Right lobe of liver (tissue), 6 donors: ENCODE measurements around the gene TTLL10. TPM values are rescaled to one million over a fixed set of nuclear protein-coding genes. Genes with fewer than 3 reads are reported as not detected.

ENCODE experiments used
- ATAC-seq, 4 donors: fragments of 200-7000 bp; cut with Tn5 transposase; one replicate each; pipeline ENCODE4 v1.9.1; 2020; ENCODE audit warnings: mild to moderate bottlenecking in 4 of 4, moderate library complexity in 4 of 4
- DNase-seq, 3 donors: peaks; one replicate each; pipeline ENCODE4 v3.0.0-alpha.2; 2020
- H3K27ac ChIP-seq, 3 donors: fragments of 200-600 bp; one replicate each; pipeline ENCODE4 v1.8.0; 2022
- H3K27me3 ChIP-seq, 2 donors: fragments of 200-600 bp; one replicate each; pipeline ENCODE4 v1.8.0; 2022
- H3K36me3 ChIP-seq, 4 donors: fragments of 200-600 bp; sonication (generic) in 1 of 4; one replicate each; pipeline versions ENCODE4 v1.5.1 to v1.8.0; 2017 to 2022; ENCODE audit warnings: control low read depth in 1 of 4
- H3K4me1 ChIP-seq, 4 donors: fragments of 200-600 bp; sonication (generic) in 1 of 4; one replicate each; pipeline versions ENCODE4 v1.5.1 to v1.8.0; 2017 to 2022; ENCODE audit warnings: control low read depth in 1 of 4
- H3K4me3 ChIP-seq, 3 donors: fragments of 200-600 bp; one replicate each; pipeline ENCODE4 v1.8.0; 2022
- H3K9me3 ChIP-seq, 4 donors: fragments of 200-600 bp; sonication (generic) in 1 of 4; one replicate each; pipeline versions ENCODE4 v1.5.1 to v1.8.0; 2017 to 2022; ENCODE audit warnings: control low read depth in 1 of 4
- POLR2A ChIP-seq: fragments of 450-650 bp; IDR thresholded peaks from one replicate; pipeline ENCODE4 v1.6.1; 2017; ENCODE audit warnings: antibody characterized with exemption, mild to moderate bottlenecking
- WGBS: methylation state at CpG from one replicate; pipeline ENCODE4 v1.1.6; 2018; ENCODE audit warnings: low coverage, low lambda C conversion rate; ENCODE audit not compliant: insufficient coverage; ENCODE audit errors: missing lambda C conversion rate; 5-methylcytosine and 5-hydroxymethylcytosine counted together
- intact Hi-C, 2 donors: fragments of 100-400 bp; cut with DNase I; formaldehyde crosslinking; loops; one replicate each; pipeline versions ENCODE4 v1.11.2 to v1.14.1; 2022
- total RNA-seq, 6 experiments: library from RNA; depleted of rRNA in 2 of 6; stranded (reverse); fragments of >200 nt in 2 of 6; fragmentation: NEBNext Ultra II Directional in 3 of 6; extraction: Animal tissue kit (Norgen Biotek cat#: 25700) in 3 of 6; gene quantifications; one replicate each; pipeline versions ENCODE4 v1.1.0 to v1.2.4, GENCODE V29; 2016 to 2023
- TF ChIP-seq, protein P1 (sequence below), 4 donors: fragments of 200-600 bp in 3 of 4; fragments of 450-650 bp in 1 of 4; IDR thresholded peaks; one replicate each; pipeline versions ENCODE4 v1.5.1 to v1.8.0; 2016 to 2022; ENCODE audit warnings: antibody characterized with exemption in 4 of 4, mild to moderate bottlenecking in 2 of 4
- donor health status: DM: no; HTN: yes; CAD: no.
- donor health status: DM: no; HTN: no; CAD: no.
- donor health status: DM: no; HTN: no; CAD: no.
- donor health status: DM: no; HTN: yes; CAD: no.
- donor health status: DM: no; HTN: yes; CAD: no.

TTLL10 gene
- total RNA-seq, 6 experiments from 2014 or later, result not detected

DNA sequence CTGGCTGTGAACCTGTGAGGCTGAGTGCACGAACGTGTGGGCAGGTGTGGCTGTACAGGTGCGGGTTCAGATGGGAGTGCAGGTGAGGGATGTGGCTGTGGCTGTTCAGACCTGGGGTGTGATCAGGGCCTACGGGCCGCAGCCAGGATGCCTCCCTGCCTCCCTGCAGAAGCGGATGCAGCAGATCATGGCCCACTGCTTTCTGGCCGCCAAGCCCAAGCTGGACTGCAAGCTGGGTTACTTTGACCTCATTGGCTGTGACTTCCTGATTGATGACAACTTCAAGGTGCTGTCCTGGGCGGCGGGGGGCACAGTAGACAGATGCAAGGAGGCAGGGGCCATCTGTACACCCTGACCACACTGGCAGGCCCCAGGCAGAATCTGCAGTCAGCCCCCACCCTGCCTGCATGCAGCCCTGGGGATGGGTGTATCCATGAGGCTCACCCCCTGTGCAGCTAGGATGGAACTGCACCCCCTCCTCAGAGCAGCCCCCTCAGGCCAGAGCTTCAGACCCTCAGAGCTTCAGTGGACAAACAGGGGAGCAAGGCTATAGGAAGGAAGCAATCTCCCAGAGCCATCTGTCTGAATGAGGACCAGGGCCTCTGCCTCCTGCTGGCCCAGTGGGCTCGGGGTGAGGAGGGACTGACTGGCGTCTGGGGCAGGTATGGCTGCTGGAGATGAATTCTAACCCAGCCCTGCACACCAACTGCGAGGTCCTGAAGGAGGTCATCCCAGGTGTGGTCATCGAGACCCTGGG, 22.9 kb downstream of the TTLL10 start:
- Histone ChIP-seq H3K27me3 (no peaks in the 10 kb centered on the region), H3K27ac (no peak overlapping the region), H3K4me3 (no peak overlapping the region), H3K4me1 (peaks cover 0 to 3% (median 0%) of the 10 kb centered on the region in 4 donors), H3K9me3 (no peaks in the 10 kb centered on the region), H3K36me3 (no peaks in the 10 kb centered on the region)
- DNase-seq (peak in 2 of 3 donors; percentile 9 to 37), ATAC-seq (no peak)
- TF ChIP-seq, protein P1, sequence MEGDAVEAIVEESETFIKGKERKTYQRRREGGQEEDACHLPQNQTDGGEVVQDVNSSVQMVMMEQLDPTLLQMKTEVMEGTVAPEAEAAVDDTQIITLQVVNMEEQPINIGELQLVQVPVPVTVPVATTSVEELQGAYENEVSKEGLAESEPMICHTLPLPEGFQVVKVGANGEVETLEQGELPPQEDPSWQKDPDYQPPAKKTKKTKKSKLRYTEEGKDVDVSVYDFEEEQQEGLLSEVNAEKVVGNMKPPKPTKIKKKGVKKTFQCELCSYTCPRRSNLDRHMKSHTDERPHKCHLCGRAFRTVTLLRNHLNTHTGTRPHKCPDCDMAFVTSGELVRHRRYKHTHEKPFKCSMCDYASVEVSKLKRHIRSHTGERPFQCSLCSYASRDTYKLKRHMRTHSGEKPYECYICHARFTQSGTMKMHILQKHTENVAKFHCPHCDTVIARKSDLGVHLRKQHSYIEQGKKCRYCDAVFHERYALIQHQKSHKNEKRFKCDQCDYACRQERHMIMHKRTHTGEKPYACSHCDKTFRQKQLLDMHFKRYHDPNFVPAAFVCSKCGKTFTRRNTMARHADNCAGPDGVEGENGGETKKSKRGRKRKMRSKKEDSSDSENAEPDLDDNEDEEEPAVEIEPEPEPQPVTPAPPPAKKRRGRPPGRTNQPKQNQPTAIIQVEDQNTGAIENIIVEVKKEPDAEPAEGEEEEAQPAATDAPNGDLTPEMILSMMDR (IDR thresholded peaks at IDR 0.05), result no peak
- TF ChIP-seq POLR2A, result no peak
- intact Hi-C loops, result no loop called here
- WGBS, result no CpG with 5 or more reads among the region's 13 CpGs

DNA sequence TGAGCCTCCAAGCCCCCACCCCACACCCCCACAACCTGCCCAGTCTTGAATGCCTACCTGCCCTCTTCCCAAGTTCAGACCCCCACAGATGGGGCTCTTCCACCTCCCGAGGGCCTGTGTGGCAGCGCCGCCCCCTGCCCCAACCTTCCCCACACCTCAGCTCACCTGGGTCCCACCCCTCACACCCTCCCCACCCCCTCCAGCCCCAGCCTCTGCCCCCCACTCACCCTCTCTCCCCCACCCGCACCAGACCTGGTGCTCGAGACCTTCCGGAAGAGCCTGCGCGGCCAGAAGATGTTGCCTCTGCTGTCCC, 23.5 kb downstream of the TTLL10 start:
- Histone ChIP-seq H3K27me3 (no peaks in the 10 kb centered on the region), H3K27ac (no peak overlapping the region), H3K4me3 (no peak overlapping the region), H3K9me3 (no peaks in the 10 kb centered on the region), H3K4me1 (peaks cover 0 to 3% (median 0%) of the 10 kb centered on the region in 4 donors), H3K36me3 (no peaks in the 10 kb centered on the region)
- WGBS, result 90% methylated on average over 2 of the region's 8 CpGs
- ATAC-seq, result no peak
- TF ChIP-seq, protein P1 (IDR thresholded peaks at IDR 0.05), result no peak
- no peak for TF ChIP-seq POLR2A
- intact Hi-C loops, result no loop called here
- no peak for DNase-seq

DNA sequence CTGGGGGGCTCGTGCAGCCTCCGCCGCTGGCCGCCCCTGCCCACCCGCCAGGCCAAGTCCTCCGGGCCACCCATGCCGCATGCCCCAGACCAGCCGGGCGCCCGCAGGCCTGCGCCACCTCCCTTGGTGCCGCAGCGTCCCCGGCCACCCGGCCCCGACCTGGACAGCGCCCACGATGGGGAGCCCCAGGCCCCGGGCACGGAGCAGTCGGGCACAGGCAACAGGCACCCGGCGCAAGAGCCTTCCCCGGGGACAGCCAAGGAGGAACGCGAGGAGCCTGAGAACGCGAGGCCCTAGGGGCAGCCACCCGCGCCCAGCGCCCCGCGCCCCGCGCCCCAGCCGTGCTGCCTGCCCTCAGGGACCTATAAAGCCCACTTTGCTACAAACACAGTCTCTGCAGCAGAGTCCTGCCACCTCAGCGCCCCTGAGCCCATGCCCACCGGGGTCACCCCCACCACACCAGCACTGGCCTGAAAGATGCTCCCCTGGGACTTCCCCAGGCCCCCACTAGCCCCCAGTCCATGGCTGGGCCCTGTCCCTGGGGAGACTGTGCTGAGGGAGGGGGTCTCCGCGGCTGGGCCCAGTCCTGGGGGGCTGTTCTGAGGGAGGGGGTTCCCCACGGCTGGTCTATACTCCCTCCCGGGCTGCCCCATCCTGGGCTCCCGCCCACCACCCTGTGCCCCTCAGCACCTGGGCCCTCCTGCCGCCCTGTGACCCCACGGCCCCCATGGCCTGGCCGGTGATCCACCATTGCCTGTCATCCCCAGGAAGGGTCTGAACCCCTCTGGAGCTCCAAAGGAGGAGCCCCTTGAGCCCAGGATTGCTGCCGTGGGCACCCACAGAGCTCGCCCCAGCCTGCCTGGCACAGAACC, 24.1 kb downstream of the TTLL10 start:
- no peak overlapping the region for H3K27ac ChIP-seq
- TF ChIP-seq POLR2A, result no peak
- TF ChIP-seq, protein P1 (IDR thresholded peaks at IDR 0.05), result no peak
- DNase-seq, result peak in 2 of 3 donors; percentile 16 to 51
- WGBS, result no CpG with 5 or more reads among the region's 48 CpGs
- intact Hi-C loops, result no loop called here
- no peaks in the 10 kb centered on the region for H3K9me3 ChIP-seq
- H3K27me3 ChIP-seq, result no peaks in the 10 kb centered on the region
- H3K4me1 ChIP-seq, result peaks cover 0 to 3% (median 0%) of the 10 kb centered on the region in 4 donors
- no peak overlapping the region for H3K4me3 ChIP-seq
- peak in 1 of 4 donors; percentile 4 for ATAC-seq
- no peaks in the 10 kb centered on the region for H3K36me3 ChIP-seq

DNA sequence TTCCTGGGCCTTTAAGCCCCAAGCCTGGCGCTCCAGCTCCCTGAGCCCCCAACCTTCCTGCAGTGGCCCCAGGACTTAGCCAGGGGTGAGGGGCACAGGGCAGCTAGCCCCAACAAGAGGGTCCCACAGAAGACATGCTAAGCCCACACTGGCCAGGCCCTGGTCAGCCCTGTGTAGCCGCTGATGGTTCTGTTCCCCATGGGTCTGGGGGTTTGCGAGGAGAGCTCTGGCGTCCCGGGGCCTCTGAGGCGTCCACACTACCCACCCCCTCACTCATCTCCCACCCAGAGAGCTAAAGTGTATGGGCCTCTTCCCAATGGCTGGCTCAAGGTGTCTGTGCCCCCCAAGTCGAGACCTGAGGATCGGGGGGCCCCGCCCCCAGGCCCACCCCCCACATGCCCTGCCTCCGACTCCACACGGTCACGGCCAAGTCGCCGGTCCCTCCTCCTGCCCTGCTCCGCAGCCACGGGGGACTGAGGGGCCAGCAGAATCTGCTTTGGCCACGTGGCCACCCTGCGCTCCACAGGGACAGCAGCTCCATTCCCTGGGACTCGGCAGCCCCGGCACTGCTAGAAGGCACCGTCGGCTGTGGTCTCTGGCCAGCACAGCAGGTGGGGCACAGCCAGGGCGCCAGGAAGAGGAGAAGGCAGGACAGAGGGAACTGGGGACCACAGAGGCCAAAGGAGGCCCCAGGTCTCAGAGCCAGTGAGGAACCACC, 24.9 kb downstream of the TTLL10 start:
- DNase-seq (peak in 2 of 3 donors; percentile 14 to 49), ATAC-seq (peak in 1 of 4 donors; percentile 17)
- H3K36me3 ChIP-seq, result no peaks in the 10 kb centered on the region
- TF ChIP-seq, protein P1 (IDR thresholded peaks at IDR 0.05), result no peak
- TF ChIP-seq POLR2A, result no peak
- no peaks in the 10 kb centered on the region for H3K9me3 ChIP-seq
- no peak overlapping the region for H3K4me3 ChIP-seq
- peaks cover 0 to 3% (median 0%) of the 10 kb centered on the region in 4 donors for H3K4me1 ChIP-seq
- intact Hi-C loops, result no loop called here
- no peaks in the 10 kb centered on the region for H3K27me3 ChIP-seq
- 88% methylated on average over 8 of the region's 23 CpGs for WGBS
- H3K27ac ChIP-seq, result no peak overlapping the region
